HG03342 (cell line): ENCODE measurements around the gene SETD1A.

Experiments
- ATAC-seq: cut with Tn5 transposase; IDR thresholded peaks from one replicate; pipeline ENCODE4 v1.9.1; 2021; ENCODE audit warnings: mild to moderate bottlenecking, moderate library complexity; ENCODE audit not compliant: unreplicated experiment

Gene SETD1A

DNA sequence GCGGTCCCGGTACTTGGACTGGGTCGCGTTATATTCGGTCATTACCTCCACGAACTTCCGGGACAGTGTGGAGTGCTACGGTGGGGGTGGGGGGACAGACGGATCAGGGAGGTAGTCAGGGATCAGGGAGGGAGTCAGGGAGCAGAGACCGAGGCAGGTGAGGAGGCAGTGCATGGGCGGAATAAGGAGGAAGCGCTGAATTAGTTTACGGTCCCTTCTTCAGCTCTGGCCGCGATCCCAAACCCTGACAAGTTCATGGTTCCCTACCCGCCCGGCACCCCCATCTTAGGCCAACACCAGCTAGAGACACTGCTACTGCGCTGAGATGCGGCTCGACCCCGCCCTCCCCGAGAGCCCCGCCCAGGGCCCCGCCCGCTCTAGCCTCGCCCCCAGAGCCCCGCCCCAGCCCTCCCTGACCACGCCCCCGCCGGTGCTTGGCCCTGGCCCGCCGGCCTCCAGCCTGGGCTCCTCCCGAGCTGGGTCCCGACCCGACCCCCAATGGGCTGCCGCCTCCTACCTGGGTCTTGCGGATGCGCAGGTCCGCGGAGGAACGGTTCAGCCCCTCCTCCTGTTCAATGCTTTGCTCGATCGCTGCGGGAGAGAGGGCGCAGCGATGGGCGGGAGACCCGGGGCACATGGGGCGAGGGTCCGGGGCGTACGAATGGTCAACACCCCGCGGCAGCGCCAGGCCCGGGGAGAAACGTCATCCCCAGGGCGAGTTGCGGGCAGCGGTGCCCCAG, 39.6 kb downstream of the SETD1A start:
- ATAC-seq, result peak; percentile 82

DNA sequence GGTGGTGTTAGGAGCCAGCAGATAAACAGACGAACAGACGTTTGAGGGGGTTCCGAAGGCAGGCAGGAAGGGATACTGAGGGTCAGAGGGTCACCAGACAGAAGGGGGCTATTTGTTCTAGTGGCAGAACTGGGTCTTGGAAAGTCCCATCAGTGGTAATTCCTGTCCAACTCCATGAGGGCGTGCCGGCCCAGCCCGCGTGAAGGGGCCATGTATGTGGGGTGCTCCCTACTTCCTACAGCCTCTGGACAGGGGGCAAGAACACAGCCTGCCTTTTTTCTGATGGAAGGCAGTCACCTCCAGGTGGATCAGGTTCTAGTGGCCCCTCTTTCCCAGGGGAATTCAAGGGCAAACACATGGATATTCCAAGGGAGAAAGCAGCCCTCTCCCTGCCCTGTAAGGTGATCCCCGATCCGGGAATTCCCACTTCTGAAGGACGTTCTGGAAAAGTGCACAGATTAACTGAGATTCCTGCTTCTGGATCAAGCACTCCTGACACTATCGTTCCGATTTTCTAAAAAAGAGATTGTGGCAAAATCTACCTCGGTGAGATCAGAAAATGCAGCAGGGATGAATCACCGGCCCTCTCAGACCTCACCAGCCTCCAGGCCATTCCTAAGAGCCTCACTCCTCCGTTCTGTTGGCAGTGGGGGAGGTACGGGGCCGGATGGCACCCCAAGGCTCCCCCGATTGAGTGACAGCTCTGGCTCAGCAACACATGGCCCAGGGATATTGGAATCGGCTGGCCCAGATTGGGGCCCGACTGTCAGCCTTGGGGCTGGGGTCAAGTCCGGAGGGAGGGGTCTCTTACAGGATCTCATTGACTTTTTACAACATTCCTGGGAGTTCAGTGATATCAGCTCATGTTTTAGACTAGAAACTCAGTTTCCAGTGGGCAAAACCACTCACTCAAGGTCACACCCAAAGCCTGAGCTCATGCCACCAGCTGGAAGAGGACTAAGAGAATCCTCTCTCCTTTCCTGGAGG, 40.5 kb downstream of the SETD1A start:
- ATAC-seq, result no peak

DNA sequence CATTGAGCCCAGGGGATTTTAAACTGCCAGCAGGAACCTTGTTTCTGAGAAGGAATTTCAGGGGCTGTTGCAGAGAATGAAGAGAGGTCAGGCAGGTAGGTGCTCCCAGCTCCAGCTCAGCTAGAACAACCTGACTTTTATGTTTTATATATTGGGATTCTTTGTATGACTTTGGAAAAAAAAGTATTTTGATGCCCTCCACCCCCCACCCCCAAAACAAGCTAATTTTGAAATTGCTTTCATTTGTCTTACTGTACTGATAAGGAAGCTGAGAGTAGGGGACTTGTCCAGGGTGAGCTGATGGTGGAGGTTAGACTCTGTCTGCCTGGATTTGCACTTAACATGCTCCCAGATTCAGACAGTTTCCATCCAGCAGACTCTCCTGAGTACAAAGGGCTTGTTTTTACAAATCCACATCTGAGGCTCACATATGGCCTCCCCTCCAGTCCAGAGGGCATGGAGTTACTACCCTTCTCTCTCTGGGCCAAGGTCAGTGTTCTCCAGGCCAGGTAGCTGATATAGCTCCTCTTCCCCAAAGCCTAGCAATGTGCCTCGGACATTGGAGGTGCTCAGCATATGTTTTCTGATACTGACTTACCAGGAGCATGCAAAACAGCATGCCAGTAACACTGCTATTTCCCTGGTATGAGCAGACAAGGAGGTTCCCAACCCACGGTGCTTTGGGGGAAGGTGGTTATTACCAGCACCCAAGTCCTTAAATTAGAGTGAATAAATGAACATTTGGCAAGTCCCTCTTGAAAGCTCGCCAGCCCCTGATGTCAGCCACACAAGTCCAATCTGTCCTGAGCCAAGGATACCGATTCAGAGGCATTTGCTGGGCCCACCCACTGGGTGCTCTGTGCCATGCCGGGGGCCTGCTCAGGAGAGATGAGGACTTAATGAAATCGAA, 41.6 kb downstream of the SETD1A start:
- ATAC-seq, result no peak

DNA sequence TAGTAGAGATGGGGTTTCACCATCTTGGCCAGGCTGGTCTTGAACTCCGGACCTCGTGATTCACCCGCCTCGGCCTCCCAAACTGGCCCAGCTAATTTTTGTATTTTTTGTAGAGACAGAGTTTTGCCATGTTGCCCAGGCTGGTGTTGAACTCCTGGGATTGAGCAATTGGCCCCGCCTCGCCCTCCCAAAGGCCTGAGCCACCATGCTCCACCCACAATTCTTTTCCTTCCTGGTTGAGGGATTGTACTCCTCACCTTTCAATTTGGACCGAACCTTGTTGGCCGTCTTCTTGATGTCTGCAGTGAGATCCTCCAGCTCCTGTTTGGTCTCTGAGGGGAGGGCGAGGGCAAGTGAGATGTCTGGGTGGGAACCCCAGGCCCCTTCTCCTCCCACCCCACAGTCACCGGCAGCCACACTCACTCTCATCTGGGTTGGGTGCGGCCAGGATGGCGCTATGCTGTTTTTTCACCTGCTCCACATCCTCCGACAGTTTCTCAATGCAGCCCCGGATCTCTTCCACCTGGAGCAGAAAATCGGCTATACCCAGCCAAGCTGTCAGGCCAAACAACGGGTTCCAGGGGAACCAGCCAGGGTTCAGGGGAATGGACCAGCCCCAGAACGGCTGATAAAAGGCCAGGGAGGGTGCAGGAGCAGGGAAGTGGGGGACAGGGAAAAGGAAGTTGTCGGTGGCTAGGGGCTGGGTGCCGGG, 43.3 kb downstream of the SETD1A start:
- no peak for ATAC-seq

DNA sequence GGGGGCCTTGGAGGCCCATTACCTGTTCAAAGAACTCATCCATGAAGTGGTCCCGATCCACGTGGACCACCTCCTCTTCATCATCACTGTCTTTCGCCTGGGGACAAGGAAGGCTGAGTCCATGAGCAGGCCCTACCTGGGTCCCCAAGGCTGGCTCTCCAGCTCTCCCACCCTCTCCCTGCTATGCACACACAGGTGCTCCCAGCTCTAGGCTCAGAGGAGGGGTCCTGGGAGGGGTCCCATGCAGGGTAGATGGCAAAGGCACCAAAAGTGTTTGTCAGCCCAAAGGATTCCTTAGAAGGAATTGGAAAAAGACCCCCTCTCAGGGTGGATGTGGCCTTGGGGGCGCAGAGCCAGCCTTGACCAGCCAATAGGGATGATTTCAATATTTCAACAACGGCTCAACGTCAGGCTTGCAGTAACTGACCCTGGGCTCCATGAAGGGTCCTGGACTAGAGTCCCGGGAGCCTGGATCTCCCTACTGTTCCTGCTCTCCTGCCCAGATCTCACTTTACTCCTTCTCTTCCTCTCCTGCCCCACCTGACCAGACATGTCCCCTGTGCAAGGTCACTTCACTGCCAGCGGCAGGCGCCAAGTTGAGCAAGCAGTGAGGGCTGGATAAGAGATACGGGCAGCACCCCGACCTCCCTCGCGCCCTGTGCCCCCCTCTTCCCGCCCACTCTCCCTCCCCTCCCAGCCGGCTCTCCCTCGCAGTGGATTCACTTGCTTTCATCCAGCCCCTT, 44.1 kb downstream of the SETD1A start:
- no peak for ATAC-seq

DNA sequence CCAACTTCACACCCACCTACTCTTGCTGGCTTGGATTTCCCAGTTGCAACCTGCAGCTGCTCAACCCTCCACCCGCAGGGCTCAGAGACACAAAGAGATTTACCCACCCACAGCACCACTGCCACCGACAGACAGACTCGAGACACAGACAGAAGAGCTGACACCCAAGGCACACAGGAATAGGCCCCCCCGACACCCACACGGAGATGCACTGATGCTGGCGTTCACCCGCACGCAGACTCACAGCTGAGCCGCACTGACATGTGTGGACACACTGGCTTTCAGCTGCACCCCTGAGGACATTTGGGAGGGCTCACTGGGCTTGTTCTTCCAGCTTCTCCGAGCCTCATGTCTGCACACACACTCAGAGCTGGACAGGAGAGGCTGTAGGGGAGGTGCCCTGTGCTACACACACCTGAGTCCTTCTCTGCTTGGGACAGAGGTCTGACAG, 44.7 kb downstream of the SETD1A start:
- no peak for ATAC-seq

DNA sequence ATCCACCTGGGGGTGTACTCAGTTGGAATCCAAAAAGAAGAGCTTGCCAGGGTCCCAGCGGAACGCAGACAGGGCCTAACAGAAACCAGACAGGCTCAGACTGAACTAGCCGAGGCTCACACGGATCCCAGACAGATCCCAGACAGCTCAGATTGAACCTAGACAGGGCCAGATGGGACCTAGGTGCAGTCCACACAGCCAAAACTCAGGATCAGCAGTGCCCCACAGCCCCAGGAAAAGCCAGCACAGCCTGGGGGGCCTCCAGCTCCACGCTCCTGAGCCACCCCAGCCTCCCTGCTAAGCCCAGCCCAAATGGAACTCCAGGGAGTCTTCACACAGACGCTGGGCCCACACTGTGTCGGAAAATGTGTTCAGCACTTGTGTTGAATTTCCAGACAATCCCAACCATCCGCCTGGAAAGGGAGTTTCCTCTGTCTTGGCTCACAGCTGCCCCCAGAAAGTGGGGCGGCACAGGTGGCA, 45.3 kb downstream of the SETD1A start:
- no peak for ATAC-seq

DNA sequence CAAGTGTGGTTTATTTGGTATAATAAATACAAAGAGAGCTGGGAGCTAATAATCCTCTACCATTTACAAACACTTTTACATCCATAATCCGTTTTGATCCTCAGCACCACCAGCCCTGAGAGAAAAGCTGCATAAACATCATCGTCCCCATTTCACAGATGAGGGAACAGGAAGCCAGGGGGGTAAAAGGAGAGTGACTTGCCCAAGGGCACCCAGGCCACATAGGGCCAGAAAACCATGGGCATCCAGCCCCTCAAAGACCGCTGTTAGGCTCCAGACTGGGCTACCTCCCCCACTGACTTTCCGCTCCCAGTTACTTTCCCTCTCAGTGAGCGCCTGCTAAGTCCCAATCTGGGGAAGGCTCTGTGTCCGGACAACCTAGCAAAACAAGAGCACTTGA, 46.2 kb downstream of the SETD1A start:
- ATAC-seq, result no peak

DNA sequence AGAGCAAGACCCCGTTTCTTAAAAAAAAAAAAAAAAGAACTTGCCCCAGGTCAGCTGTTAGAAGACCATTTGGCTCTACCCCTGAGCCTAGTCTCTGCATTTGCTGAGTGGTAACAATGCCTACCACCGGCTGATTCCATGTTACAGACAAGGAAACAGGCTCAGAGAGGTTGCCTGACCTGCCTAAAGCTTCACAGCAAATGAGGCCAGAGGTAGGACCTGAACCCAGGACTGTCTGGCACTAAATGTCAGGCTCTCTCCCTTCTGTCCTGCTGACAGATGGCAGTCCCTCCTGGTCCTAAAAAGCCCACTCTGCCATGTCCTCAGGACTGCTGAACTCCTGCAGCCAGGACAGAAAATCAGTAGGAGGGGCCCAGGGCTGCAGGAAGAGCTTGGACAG, 47.1 kb downstream of the SETD1A start:
- no peak for ATAC-seq

DNA sequence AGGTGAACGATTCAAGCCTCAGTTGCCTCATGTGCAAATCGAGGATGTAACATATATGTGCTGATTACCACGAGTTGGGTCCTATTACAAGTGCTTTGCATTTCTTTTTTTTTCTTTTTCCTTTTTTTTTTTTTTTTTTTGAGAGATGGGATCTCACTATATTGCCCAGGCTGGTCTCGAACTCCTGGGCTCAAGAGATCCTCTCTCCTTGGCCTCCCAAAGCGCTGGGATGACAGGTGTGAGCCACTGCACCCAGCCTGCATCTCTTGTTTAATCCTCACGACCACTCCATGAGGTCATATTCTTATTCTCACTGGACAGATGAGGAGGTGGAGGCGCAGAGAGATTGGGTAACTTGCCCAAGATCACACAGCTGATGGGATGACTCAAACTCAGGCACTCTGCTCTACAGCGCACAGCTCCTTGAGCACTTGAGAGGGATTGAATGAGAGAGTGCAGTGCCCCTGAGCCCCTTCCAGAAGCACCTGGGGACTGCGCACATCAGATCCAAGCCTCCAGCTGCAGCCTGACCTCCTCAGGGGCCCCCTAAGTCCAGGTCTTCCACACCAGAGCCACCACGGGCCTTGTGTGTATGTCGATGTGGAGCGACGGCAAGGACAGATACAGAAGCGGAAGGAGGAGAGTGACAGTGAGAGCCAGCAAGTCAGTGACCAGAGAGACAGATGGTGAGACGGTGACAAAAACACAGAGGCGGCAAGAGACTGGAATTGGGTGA, 48.0 kb downstream of the SETD1A start:
- no peak for ATAC-seq

DNA sequence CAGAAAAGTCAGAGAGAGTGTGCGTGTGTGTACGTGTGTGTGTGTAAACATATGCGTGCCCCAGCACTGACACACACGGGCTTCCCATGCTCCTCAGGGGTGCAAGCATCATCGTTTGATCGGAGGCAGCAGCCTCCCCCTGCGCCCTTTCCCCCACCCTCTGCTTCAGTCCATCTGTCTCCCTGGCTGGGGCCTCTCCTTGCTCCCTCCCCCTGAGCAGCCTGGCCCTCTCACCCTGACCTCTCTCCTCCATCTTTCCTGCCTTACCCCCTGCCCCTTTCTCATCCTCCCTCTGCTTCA, 48.5 kb downstream of the SETD1A start:
- ATAC-seq, result no peak

DNA sequence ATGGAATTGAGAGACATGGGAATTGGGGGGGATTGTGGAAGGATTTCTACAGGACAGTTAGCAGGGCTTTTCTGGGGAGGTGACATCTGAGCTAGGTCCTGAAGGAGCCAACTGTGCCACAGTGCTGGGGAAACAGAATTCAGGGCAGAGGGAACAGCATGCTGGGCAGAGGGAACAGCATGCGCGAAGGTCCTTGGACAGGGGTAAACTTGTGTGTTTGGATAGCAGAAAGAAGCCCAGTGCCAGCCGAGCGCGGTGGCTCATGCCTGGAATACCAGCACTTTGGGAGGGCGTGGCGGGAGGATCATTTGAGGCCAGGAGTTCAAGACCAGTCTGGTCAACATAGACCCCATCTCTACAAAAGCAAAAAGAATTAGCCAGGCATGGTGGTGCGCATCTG, 49.0 kb downstream of the SETD1A start:
- no peak for ATAC-seq

DNA sequence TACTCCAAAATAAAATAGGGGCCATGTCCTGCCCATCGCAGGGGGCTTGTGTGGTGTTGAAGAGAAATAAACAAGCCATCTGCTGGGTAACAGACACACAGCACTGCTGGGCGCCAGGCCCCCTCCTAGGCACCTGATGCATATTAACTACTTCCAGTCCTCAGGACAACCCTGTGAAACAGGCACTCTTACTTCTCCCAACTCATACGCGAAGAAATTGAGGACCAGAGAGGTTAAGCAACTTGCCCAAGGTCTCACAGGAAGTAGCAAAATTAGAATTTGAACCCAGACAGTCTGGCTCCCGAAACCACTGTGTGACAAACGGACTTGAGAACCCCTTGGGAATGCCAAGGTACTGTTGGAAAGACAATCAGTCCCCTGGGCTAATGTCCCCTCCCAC, 50.1 kb downstream of the SETD1A start:
- no peak for ATAC-seq

DNA sequence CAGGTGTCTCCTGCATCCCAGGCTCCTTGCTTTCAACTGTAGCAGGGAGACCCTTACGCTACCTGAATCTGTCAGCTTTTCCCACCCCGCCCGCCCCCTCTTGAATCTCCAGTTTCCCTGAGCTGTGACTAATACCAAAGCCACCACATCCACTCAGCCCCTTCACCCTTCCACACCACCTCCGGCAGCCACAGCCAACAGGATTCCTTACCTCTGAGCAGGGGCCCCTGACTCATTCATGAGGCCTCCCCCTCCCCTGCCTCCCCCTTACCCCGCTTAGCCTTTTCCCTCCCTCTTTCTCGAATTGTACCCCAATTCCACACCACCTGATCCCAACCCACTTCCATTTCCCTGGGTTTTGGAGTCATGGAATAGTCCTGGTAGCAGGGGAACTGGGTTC, 50.6 kb downstream of the SETD1A start:
- ATAC-seq, result no peak

DNA sequence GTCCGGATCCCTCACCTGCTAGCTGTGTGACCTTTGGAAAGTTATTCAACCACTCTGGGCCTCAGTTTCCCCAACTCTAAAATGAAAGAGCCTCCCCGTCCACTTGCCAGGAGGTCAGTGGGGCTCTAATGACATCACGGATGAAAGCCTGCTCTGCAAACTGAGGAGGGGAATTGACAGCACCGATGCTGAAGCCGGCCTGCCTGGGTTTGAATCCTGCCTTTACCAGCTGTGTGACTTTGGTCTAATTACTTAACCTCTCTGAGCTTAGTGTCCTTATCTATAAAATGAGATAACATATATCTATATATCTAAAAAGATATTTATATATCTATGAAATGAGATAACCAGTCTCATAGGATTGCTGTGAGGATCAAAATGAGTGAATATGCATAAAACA, 51.0 kb downstream of the SETD1A start:
- no peak for ATAC-seq

DNA sequence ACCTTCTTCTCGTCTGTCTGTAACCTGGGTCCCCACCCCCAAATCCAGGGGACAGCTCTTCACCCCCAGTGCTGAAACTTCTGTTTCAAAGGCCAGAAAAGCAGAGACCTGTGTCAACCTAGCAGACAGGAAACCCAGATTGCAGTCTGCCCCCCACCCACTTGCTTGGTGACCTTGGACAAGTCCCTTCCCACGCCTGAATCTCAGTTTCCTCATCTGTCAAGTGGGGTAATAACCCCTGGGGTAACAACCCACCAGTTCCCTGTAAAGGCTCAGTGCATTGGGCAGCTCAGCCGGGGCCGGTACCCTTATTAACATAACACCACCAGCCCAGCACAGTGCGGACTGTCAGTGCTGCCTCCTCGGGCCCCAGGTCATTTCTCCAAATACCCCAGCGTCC, 51.6 kb downstream of the SETD1A start:
- ATAC-seq, result no peak

DNA sequence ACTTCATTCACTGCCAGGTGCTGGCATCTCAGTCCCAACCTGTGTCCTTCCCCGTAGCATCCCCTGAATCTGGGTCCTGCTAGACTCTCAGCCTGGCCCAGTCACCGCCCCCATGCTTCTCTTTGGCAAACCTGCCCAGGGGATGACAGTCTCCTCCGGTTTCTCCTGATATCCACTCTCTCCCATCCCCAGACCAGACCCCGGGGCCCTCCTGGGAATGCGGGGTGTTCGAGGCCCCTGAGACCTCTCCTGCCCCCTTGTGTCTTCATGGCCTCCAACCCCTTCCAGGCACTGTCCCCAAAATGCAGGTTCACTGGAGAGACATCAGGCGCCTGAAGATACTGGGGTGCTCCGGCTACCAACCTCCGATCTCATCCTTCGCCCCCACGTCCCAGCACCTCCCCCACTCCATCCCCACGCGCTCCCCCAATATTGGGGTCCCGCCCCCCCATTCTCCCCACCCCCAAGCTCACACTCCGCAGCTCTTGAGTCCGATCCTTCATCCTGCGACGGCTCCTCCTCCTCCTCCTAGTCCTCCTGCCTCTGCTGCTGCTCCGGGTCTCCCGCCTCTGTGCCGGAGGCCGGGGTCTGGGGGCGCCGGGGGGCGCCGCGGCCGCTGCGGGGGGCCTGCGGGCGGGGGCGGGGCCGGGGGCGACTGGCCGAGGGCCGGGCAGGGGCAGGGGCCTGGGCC, 52.5 kb downstream of the SETD1A start:
- ATAC-seq, result no peak

DNA sequence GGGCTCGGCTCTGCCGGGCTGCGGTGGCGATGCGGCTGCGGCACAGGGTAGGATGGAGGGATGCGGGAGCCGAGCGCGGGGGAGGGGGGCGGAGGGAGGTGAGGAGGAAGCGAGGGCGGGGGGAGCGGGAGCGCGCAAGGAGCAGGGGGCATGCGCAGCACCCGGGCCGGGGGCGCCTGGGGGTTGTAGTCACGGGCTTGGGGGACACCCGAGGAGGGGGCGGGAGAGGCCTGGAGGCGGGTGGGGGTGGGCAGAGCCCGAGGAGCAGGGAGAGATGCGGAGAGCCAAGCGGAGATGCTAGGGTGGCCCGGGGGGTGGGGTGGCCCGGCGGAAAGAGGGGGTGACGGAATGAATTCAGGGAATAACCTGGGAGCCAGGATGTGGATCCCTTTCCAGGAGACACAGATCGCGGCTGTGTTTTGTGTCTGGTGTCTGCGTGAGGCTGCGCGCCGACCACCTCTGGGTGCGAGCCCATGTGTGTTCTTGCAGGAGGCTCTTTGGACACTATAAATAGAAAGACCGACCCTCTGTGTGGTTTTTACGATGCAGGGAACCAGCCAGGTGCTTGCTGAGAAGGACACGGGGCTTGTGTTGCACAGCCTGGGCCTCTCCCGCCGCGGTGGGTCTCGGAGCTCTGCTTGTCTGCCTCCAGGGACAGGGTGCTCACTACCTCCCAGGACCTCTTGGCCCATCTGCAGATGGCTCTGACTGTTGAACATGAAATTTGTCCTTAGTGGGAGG, 53.2 kb downstream of the SETD1A start, which contains the start of gene STX1B:
Gene STX1B (minus strand): TSS at position 54 of the 741 bp plus-strand sequence. CDS start 242 bp downstream, outside the sequence.
- no peak for ATAC-seq
